HG02571 (cell line): Measurements from ENCODE around the gene SKIL.

Experiments
- ATAC-seq: cut with Tn5 transposase; IDR thresholded peaks from one replicate; pipeline ENCODE4 v1.9.1; 2021; ENCODE audit warnings: mild to moderate bottlenecking, moderate library complexity; ENCODE audit not compliant: unreplicated experiment

SKIL gene

DNA sequence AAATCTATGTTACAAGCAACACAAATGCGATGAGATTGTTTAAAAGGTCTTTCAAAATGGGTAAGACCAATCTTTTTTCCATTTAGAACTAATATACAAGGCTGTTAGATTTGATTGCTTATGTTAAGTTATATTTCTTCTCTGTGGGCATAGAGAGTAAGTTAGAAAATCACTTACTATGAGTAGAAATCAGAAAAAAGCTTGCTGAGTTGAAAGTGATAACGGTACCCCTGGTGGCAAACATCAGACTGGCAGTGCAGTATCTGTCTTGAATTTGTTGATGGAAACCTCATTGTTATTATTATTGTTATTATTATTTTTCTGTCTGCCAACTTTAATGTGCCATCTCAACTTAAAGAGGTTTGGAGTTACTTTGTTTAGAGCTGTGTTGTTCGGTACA lies 73.5 kb downstream of the SKIL start:
- no peak for ATAC-seq

- no peak for ATAC-seq
Measured at GRCh38 chr3:170432416-170432815, 74.9 kb downstream of the SKIL start.

DNA sequence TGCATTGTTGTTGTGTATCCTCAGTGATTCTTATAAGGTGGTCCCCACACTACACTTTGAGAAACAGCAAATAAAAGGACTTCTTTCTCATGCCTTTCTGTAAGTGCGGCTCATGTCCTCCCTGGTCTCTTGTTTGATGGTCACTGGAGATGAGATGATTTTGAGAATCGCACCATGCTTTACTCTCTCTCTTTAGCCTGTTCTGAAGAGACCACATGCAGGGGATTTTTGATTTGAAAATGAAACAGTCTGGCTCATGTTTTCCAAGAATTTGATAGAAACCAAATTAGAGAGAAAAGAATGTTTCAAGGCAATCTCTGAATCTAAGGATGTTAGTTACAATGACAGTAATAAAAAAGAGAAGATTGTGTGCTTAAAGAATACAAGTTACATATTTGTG lies 79.2 kb downstream of the SKIL start:
- no peak for ATAC-seq

DNA sequence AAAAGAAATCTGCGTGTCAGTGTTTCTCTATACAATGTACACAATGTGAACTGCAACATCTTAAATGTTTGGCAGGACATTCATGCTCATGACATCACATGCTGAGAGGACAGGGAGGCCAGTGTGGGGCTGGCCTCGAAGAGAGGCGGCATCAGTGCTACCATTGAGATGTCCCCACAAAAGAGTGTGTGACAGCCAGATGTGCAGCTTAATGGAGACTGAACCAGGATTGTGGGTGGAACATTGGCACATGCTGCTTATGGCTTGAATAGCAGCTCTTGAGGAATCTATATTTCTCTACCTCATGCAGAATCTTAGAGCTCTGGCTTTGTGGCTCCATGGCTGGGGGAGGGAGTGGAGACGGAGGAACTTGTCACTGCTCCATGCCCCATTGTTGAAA lies 79.7 kb downstream of the SKIL start:
- no peak for ATAC-seq

DNA sequence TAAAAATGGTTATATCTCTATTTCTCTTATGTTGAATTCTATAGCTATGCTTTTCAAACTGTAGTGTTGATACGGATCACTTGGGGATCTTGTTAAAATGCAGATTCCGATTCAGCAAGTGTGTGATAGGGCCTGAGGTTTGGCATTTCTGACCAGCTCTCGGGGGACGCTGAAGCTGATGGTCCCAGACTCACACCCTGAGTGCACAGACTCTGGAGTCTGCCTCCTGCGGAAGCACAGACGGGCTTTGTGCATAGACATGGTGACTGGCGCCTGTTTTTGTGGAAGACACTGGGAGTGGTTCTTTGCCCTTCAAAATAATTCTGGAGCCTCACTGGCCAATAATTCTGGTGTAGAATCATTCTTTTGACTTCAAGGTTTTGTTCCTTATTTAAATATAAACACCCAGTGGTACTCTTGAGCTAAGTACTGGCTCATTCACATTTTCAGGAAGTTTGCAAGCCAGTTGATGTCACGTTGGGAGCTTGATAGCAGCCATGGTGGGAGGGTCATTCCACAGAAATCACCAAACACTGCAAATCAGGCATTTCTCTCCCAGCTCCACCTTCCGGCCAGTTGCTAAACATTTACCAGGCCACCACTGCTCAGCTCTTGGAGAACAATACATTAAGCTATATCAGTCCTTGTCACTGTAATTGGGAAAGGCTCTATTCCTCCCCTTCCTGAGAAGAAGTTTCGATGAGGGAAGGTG lies 80.3 kb downstream of the SKIL start:
- ATAC-seq, result no peak

DNA sequence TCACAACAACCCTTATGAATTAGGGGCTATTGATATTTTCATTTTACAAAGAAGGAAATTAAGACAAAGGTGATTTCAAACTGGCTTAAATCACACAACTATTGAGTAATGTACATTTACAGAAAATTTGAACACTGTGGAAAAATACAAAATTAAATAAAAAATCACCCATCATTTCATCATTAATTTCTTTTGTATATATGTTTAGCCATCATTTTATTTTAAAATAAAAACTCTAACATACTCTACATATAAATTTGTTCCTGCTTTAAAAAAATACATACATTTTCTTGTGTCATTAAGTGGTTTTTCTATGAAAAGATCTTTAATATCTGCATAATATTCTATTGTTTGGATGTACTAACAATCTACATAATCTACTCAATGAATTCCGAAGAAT lies 81.3 kb downstream of the SKIL start:
- ATAC-seq, result no peak

DNA sequence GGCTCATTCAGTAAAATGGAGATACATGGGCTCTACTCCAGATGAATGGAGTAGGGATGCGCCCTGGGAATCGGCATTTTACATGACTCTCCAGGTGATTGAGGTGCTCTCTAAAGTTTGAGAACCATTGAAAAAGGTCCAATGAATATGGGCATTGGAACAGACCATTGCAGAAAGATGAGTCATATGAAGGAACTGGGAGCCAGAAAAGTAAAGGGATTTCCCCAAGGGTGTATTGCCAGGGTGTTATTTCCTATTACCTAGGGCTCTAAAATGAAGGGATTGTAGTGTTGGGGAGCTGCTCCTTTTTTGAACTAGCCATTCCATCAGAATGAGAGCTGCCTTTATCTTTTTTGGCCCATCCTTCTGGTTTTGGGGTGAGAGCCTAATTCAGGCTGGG lies 82.8 kb downstream of the SKIL start:
- no peak for ATAC-seq

DNA sequence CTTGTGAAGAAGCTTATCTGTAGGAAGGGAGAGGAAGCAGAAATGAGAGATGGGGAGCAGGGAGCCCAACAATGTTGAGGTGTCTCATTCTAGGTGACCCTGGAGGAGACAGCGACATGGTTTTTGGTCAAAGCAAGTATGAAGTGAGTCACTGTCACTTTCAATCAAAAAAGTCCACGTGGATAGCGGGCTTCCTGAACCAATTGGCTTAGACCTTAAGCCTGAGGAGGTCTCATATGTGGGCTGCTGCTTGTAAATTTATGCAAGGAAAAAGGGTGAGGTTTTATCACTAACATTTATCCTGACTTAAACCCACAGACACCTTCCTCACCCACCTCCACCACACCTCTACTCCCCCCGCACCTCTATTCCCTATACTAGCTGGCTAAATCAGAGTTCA lies 83.9 kb downstream of the SKIL start:
- no peak for ATAC-seq

GRCh38 chr3:170442947-170443346 lies 85.4 kb downstream of the SKIL start:
- ATAC-seq, result no peak

GRCh38 chr3:170443457-170443856 lies 85.9 kb downstream of the SKIL start:
- ATAC-seq, result no peak
